Activated CD8-positive, alpha-beta memory T cell treated with anti-CD3 and anti-CD28 coated beads, Interleukin-2, amount 50 U/mL, for 1 hour (primary cell): ENCODE results near the gene SPACA4.

ENCODE experiments used
- DNase-seq: peaks from one replicate; pipeline ENCODE4 v3.0.0-alpha.2; 2020; ENCODE audit errors: extremely low read depth

SPACA4 gene

GRCh38 chr19:48646722-48647216, 40.2 kb downstream of the SPACA4 start:
- no peak for DNase-seq

- no peak for DNase-seq
These were observed 41.6 kb downstream of the SPACA4 start for GRCh38 chr19:48648134-48648533.

GRCh38 chr19:48650974-48651682, 44.6 kb downstream of the SPACA4 start:
- DNase-seq: no peak

GRCh38 chr19:48651683-48652048, 45.1 kb downstream of the SPACA4 start:
- no peak for DNase-seq

GRCh38 chr19:48654299-48655059, 47.9 kb downstream of the SPACA4 start:
- no peak for DNase-seq

- no peak for DNase-seq
These were observed 50.4 kb downstream of the SPACA4 start for GRCh38 chr19:48656840-48657474.
